GM10248 (cell line): ENCODE data around the gene DMKN.
"Not testable (repeated sequence)": the region's sequence is repeated elsewhere in the genome, so short reads cannot be mapped to it uniquely, and the experiment has no call there.

Experiments
- CTCF ChIA-PET: fragments of 300-600 bp; sonication (Branson Sonifier 250); formaldehyde crosslinking; extraction: SDS; loops from one replicate; lab custom pipeline; 2021; ENCODE audit warnings: antibody characterized with exemption; lab: Yijun Ruan, JAX
- POLR2A ChIA-PET: fragments of 350-650 bp; sonication (Branson Sonifier 250); formaldehyde crosslinking; extraction: SDS; loops from one replicate; lab custom pipeline; 2020; ENCODE audit warnings: antibody characterized with exemption; lab: Yijun Ruan, JAX
- DNase-seq: peaks from one replicate; pipeline ENCODE4 v3.0.0; 2012; ENCODE audit errors: extremely low spot score
- CTCF ChIP-seq: IDR thresholded peaks from 2 replicates; pipeline ENCODE4 v1.5.1; 2012; ENCODE audit warnings: mild to moderate bottlenecking, low read depth; ENCODE audit errors: extremely low read depth, missing control alignments, control extremely low read depth

DMKN gene

GRCh38 chr19:35466259-35466658 lies 47.2 kb downstream of the DMKN start:
- CTCF ChIA-PET = interaction anchor here (0.9 to 9.0 kb wide), 5 partner anchors 12 to 111 kb away, joined by 3 to 125 read pairs (median 6); partner anchors contain the start of genes FFAR2 and FFAR3
- POLR2A ChIA-PET = no interaction called here
- no peak for TF ChIP-seq CTCF
- DNase-seq = no peak

GRCh38 chr19:35462956-35463355 lies 50.5 kb downstream of the DMKN start:
- not testable (repeated sequence) for DNase-seq
- CTCF ChIA-PET = interaction anchor here (0.6 to 6.9 kb wide), 10 partner anchors 10 to 194 kb away, joined by 3 to 36 read pairs (median 3); partner anchors contain the start of gene USF2
- POLR2A ChIA-PET = interaction anchor here (0.6 to 1.4 kb wide), 3 partner anchors 11 to 85 kb away, joined by 3 to 6 read pairs (median 4); partner anchors contain the start of gene FFAR2

GRCh38 chr19:35462476-35462953 lies 50.9 kb downstream of the DMKN start:
- POLR2A ChIA-PET = interaction anchor here (0.6 to 1.4 kb wide), 5 partner anchors 11 to 106 kb away, joined by 3 to 6 read pairs (median 3); partner anchors contain the start of gene FFAR2
- DNase-seq = peak; percentile 74

GRCh38 chr19:35461788-35462187 lies 51.7 kb downstream of the DMKN start:
- POLR2A ChIA-PET = interaction anchor here (0.6 to 1.4 kb wide), 2 partner anchors 10 to 23 kb away, joined by 3 to 4 read pairs; no protein-coding TSS in a partner anchor

More at GRCh38 chr19:35462476-35462953, 50.9 kb downstream of the DMKN start:
- TF ChIP-seq CTCF = peak; percentile 39
- CTCF ChIA-PET = interaction anchor here (0.6 to 6.9 kb wide), 11 partner anchors 10 to 464 kb away, joined by 3 to 36 read pairs (median 3); partner anchors contain the start of gene USF2

GRCh38 chr19:35461060-35461459 lies 52.4 kb downstream of the DMKN start:
- POLR2A ChIA-PET = interaction anchor here (0.6 kb wide), 1 partner anchor 34 kb away, joined by 4 read pairs; no protein-coding TSS in a partner anchor
- CTCF ChIA-PET = interaction anchor here (1.6 to 6.9 kb wide), 6 partner anchors 8 to 110 kb away, joined by 3 to 36 read pairs (median 12); no protein-coding TSS in a partner anchor
- no peak for TF ChIP-seq CTCF
- DNase-seq = no peak

More at GRCh38 chr19:35461788-35462187, 51.7 kb downstream of the DMKN start:
- CTCF ChIA-PET = interaction anchor here (0.6 to 6.9 kb wide), 9 partner anchors 9 to 465 kb away, joined by 3 to 36 read pairs (median 4); partner anchors contain the start of gene USF2
- DNase-seq = not testable (repeated sequence)

- no peak for DNase-seq
- ChIA-PET POLR2A (interaction anchor here (0.6 kb wide), 1 partner anchor 35 kb away, joined by 4 read pairs; no protein-coding TSS in a partner anchor), CTCF (interaction anchor here (1.1 to 6.9 kb wide), 7 partner anchors 8 to 110 kb away, joined by 3 to 36 read pairs (median 6); no protein-coding TSS in a partner anchor)
- no peak for TF ChIP-seq CTCF
Measured at GRCh38 chr19:35460608-35461007, 52.8 kb downstream of the DMKN start.

- POLR2A ChIA-PET = no interaction called here
- CTCF ChIA-PET = interaction anchor here (1.0 to 6.9 kb wide), 12 partner anchors 9 to 127 kb away, joined by 3 to 36 read pairs (median 4); no protein-coding TSS in a partner anchor
- DNase-seq = no peak
- TF ChIP-seq CTCF = no peak
Measured at GRCh38 chr19:35459414-35460082, 53.9 kb downstream of the DMKN start.
